Heart left ventricle (tissue), 16 donors: ENCODE data around the gene PDGFC. TPM values are rescaled to one million over a fixed set of nuclear protein-coding genes. Genes with fewer than 3 reads are reported as not detected.

ENCODE experiments used
- ATAC-seq, 4 donors: fragments of 200-7000 bp; cut with Tn5 transposase; one replicate each; pipeline ENCODE4 v1.9.1; 2020 to 2022; ENCODE audit warnings: moderate library complexity in 4 of 4, mild to moderate bottlenecking in 3 of 4, moderate number of reproducible peaks in 1 of 4
- DNase-seq, 5 donors: peaks; one replicate each; pipeline ENCODE4 v3.0.0-alpha.2; 2020
- H3K27ac ChIP-seq, 12 donors: fragments of 200-600 bp; sonication (generic) in 4 of 12; one replicate each; pipeline versions ENCODE4 v1.5.0 to v1.8.0; 2016 to 2022; ENCODE audit warnings: mild to moderate bottlenecking in 2 of 12
- H3K27me3 ChIP-seq, 9 donors: fragments of 200-600 bp; sonication (generic) in 2 of 9; one replicate each; pipeline versions ENCODE4 v1.5.1 to v1.8.0; 2016 to 2022; ENCODE audit warnings: mild to moderate bottlenecking in 3 of 9
- H3K36me3 ChIP-seq, 9 donors: fragments of 200-600 bp; sonication (generic) in 2 of 9; one replicate each; pipeline versions ENCODE4 v1.5.0 to v1.8.0; 2018 to 2022; ENCODE audit warnings: mild to moderate bottlenecking in 2 of 9
- H3K4me1 ChIP-seq, 12 donors: fragments of 200-600 bp; sonication (generic) in 4 of 12; one replicate each; pipeline versions ENCODE4 v1.5.0 to v1.8.0; 2016 to 2022; ENCODE audit warnings: mild to moderate bottlenecking in 3 of 12
- H3K4me3 ChIP-seq, 12 donors: fragments of 200-600 bp; sonication (generic) in 4 of 12; one replicate each; pipeline versions ENCODE4 v1.5.0 to v1.8.0; 2017 to 2022; ENCODE audit warnings: mild to moderate bottlenecking in 9 of 12, moderate library complexity in 4 of 12
- H3K9me3 ChIP-seq, 12 donors: fragments of 200-600 bp; sonication (generic) in 4 of 12; one replicate each; pipeline versions ENCODE4 v1.5.0 to v1.8.0; 2016 to 2022; ENCODE audit warnings: mild to moderate bottlenecking in 1 of 12
- CTCF ChIP-seq, 12 donors: fragments of 200-600 bp; sonication (generic) in 4 of 12; IDR thresholded peaks; one replicate each; pipeline versions ENCODE4 v1.5.0 to v1.8.0; 2018 to 2022; ENCODE audit warnings: antibody characterized with exemption in 12 of 12, mild to moderate bottlenecking in 5 of 12
- POLR2A ChIP-seq, 2 donors: fragments of 450-650 bp; IDR thresholded peaks; one replicate each; pipeline ENCODE4 v1.6.1; 2017; ENCODE audit warnings: antibody characterized with exemption in 2 of 2, mild to moderate bottlenecking in 2 of 2, moderate library complexity in 2 of 2
- WGBS, 4 donors: extraction: QIAGEN DNeasy Blood & Tissue Kit in 2 of 4; methylation state at CpG; one replicate each; pipeline versions ENCODE4 v1.1.5 to v1.1.7; 2013 to 2018; 5-methylcytosine and 5-hydroxymethylcytosine counted together
- intact Hi-C, 10 donors: fragments of 100-400 bp; cut with DNase I; formaldehyde crosslinking; loops; one replicate each; pipeline versions ENCODE4 v1.11.1 to v1.14.2; 2022
- polyA plus RNA-seq, 2 donors: library from polyadenylated mRNA; stranded (reverse); fragments of 200-250 nt; gene quantifications; one replicate each; pipeline ENCODE4 v1.2.3, GENCODE V29; 2013
- total RNA-seq, 9 donors: library from RNA; depleted of rRNA in 2 of 9; stranded (reverse); fragments of >200 nt in 2 of 9; fragmentation: NEBNext Ultra II Directional in 3 of 9; extraction: Animal tissue kit (Norgen Biotek cat#: 25700) in 3 of 9; gene quantifications; one replicate each; pipeline versions ENCODE4 v1.1.0 to v1.2.4, GENCODE V29; 2016 to 2023
- donor health status: ischemic (EF 13 %, LVEDD 7.1; RV severe dilation, severe dysfunction).
- donor health status: healthy with polysubstance abuse.
- donor health status: DM: no; HTN: yes; CAD: no.
- donor health status: DM: no; HTN: no; CAD: no.
- donor health status: ischemic (EF 25% LVEDD 6.9; RV normal size, moderate dysfunction).
- donor health status: ischemic (EF 25% LVEDD 5.7; RV mildly dilated, moderate dysfunction).
- donor health status: healthy.
- donor health status: DM: yes; HTN: yes; CAD: no.
- donor health status: ischemic (EF 35%, LVEDD 5.7; RV mildly dilated, moderate dysfunction).
- donor health status: nonischemic (EF 11% LVEDD 7.7; RV severe dilation, severe dysfunction).
- donor health status: DM: yes; HTN: yes; CAD: no.
- donor health status: PGD.
- donor health status: ischemic (EF 29% LVEDD 5.4; RV normal size, mild dysfunction).
- donor health status: nonischemic (EF 23%, LVEDD 6.1; RV moderate dilation, normal function).

PDGFC gene
- total and polyA plus RNA-seq, 11 donors = 2.5 to 29.6 (median 12.2) TPM

DNA sequence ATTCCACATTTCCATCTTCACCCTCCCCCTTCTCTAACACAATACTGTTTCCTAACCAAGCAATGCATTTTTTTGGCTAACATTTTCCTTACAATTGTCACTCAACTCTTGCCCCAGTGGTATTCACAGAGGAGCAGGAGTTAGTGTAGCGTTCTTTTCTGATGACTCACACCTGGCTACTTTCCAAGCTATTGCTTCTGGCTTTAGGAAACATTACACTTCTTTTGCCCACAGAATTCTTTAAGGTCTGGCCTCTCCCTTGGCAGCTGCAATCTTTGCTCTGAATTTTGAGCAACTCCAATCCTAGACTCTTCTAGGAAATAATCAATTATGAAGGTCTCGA is 27.5 kb upstream of the PDGFC start:
- no peak overlapping the region for H3K4me3 ChIP-seq
- ATAC-seq (peak in 3 of 4 donors; percentile 66 to 80 (median 72)), DNase-seq (peak in 2 of 5 donors; percentile 29 to 35)
- H3K4me1 ChIP-seq = peaks cover 0 to 17% (median 7%) of the 10 kb centered on the region in 12 donors
- 6 to 16% (median 9%) methylated on average over 2 of the region's 2 CpGs for WGBS, 4 donors
- no peaks in the 10 kb centered on the region for H3K27me3 ChIP-seq
- intact Hi-C loops = no loop called here
- peaks cover 0 to 21% (median 11%) of the 10 kb centered on the region in 12 donors for H3K9me3 ChIP-seq
- TF ChIP-seq POLR2A (IDR thresholded peaks at IDR 0.05) (no peak), CTCF (IDR thresholded peaks at IDR 0.05) (no peak)
- no peak overlapping the region for H3K27ac ChIP-seq
- no peaks in the 10 kb centered on the region for H3K36me3 ChIP-seq

GRCh38 chr4:156998500-156999174 is 27.0 kb upstream of the PDGFC start:
- Histone ChIP-seq H3K9me3 (peaks cover 0 to 21% (median 11%) of the 10 kb centered on the region in 12 donors), H3K27me3 (no peaks in the 10 kb centered on the region), H3K27ac (no peak overlapping the region), H3K4me3 (no peak overlapping the region), H3K4me1 (peaks cover 0 to 14% (median 6%) of the 10 kb centered on the region in 12 donors), H3K36me3 (no peaks in the 10 kb centered on the region)
- TF ChIP-seq CTCF (IDR thresholded peaks at IDR 0.05) = no peak
- TF ChIP-seq POLR2A (IDR thresholded peaks at IDR 0.05) = no peak
- peak in 1 of 4 donors; percentile 14 for ATAC-seq
- WGBS, 4 donors = 47 to 61% (median 51%) methylated on average over 1 of the region's 1 CpG
- DNase-seq = no peak
- intact Hi-C loops = no loop called here

- no peak overlapping the region for H3K4me3 ChIP-seq
- intact Hi-C loops = no loop called here
- DNase-seq (no peak), ATAC-seq (no peak)
- WGBS, 4 donors = 26 to 44% (median 38%) methylated on average over 2 of the region's 2 CpGs
- TF ChIP-seq POLR2A (IDR thresholded peaks at IDR 0.05) (no peak), CTCF (IDR thresholded peaks at IDR 0.05) (no peak)
- no peak overlapping the region for H3K27ac ChIP-seq
- no peaks in the 10 kb centered on the region for H3K36me3 ChIP-seq
- H3K4me1 ChIP-seq = no peaks in the 10 kb centered on the region
- H3K27me3 ChIP-seq = no peaks in the 10 kb centered on the region
- peaks cover 0 to 29% (median 12%) of the 10 kb centered on the region in 12 donors for H3K9me3 ChIP-seq
Observed at GRCh38 chr4:156992943-156993342, 21.3 kb upstream of the PDGFC start.

DNA sequence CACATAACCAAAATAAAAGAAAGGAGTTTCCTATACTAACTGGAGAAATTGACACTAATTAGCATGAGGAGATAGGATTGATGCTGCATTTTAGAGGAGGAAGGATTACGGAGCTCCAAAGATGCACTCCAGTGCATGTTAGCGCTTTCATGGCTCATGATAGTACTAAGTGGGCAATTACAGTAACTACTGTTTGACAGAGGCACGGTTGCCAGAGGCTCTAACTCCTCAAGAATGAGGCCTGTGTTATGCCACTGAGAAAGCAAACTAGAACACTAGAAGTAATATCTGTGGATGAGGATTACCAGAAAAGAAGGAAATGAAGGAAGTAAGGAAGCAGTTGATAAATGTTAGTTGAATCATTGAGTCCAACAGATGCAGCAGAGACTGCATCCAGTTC is 19.6 kb upstream of the PDGFC start:
- Histone ChIP-seq H3K27me3 (no peaks in the 10 kb centered on the region), H3K4me3 (no peak overlapping the region), H3K27ac (no peak overlapping the region), H3K9me3 (peaks cover 0 to 17% (median 0%) of the 10 kb centered on the region in 12 donors), H3K36me3 (no peaks in the 10 kb centered on the region), H3K4me1 (no peaks in the 10 kb centered on the region)
- TF ChIP-seq CTCF (IDR thresholded peaks at IDR 0.05) (no peak), POLR2A (IDR thresholded peaks at IDR 0.05) (no peak)
- DNase-seq = no peak
- intact Hi-C loops = no loop called here
- ATAC-seq = no peak
- 67 to 76% (median 72%) methylated on average over 3 of the region's 3 CpGs for WGBS, 4 donors
